Smooth muscle cell (in vitro differentiated cells): Measurements from ENCODE around the gene FOSB. TPM values are rescaled to one million over a fixed set of nuclear protein-coding genes. Genes with fewer than 3 reads are reported as not detected.

Source experiments
- DNase-seq: peaks from one replicate; lab custom pipeline; 2025; ENCODE audit not compliant: unreplicated experiment; lab: John Stamatoyannopoulos, UW
- H2AFZ ChIP-seq: fragments of 200-600 bp; sonication (generic); 2 replicates; pipeline ENCODE4 v1.6.0; 2016; ENCODE audit warnings: antibody characterized with exemption, low read depth, mild to moderate bottlenecking
- H3F3A ChIP-seq: fragments of 200-600 bp; sonication (generic); 2 replicates; pipeline ENCODE4 v1.6.0; 2017; ENCODE audit warnings: antibody characterized with exemption, low read depth
- H3K27ac ChIP-seq: fragments of 200-600 bp; sonication (generic); 2 replicates; pipeline ENCODE4 v1.5.1; 2016; ENCODE audit warnings: low read depth, mild to moderate bottlenecking
- H3K27me3 ChIP-seq: fragments of 200-600 bp; sonication (generic); 2 replicates; pipeline ENCODE4 v1.6.1; 2016; ENCODE audit warnings: low read depth, mild to moderate bottlenecking
- H3K36me3 ChIP-seq: fragments of 200-600 bp; sonication (generic); 2 replicates; pipeline ENCODE4 v1.5.1; 2016; ENCODE audit warnings: low read depth
- H3K4me1 ChIP-seq: fragments of 200-600 bp; sonication (generic); 2 replicates; pipeline ENCODE4 v1.5.1; 2016; ENCODE audit warnings: low read depth
- H3K4me2 ChIP-seq: fragments of 200-600 bp; sonication (generic); 2 replicates; pipeline ENCODE4 v1.6.0; 2016; ENCODE audit warnings: mild to moderate bottlenecking
- H3K4me3 ChIP-seq: fragments of 200-600 bp; sonication (generic); 2 replicates; pipeline ENCODE4 v1.5.1; 2016; ENCODE audit warnings: mild to moderate bottlenecking
- H3K79me2 ChIP-seq: fragments of 200-600 bp; sonication (generic); 2 replicates; pipeline ENCODE4 v1.6.0; 2016; ENCODE audit warnings: low read depth, mild to moderate bottlenecking
- H3K9ac ChIP-seq: fragments of 200-600 bp; sonication (generic); 2 replicates; pipeline ENCODE4 v1.6.0; 2016; ENCODE audit warnings: low read depth
- H3K9me3 ChIP-seq: fragments of 200-600 bp; sonication (generic); replicated peaks from 2 replicates; pipeline ENCODE4 v1.5.1; 2016; ENCODE audit warnings: low read depth
- H4K20me1 ChIP-seq: fragments of 200-600 bp; sonication (generic); 2 replicates; pipeline ENCODE4 v1.6.0; 2016; ENCODE audit warnings: low read depth
- WGBS: methylation state at CpG from one replicate; pipeline ENCODE4 v1.1.7; 2016; ENCODE audit warnings: low lambda C conversion rate; 5-methylcytosine and 5-hydroxymethylcytosine counted together
- polyA plus RNA-seq: library from polyadenylated mRNA; unstranded; fragments of >200 nt; fragmentation: Nextera tagmentation; extraction: Ambion mirVana; gene quantifications from 2 replicates; pipeline ENCODE4 v1.2.1, GENCODE V29; 2016
- total RNA-seq: library from RNA; depleted of rRNA; stranded (reverse); fragments of >200 nt; gene quantifications from 2 replicates; pipeline ENCODE4 v1.2.3, GENCODE V29; 2014
- TF ChIP-seq, protein P1 (sequence below): fragments of 200-600 bp; sonication (generic); IDR thresholded peaks from 2 replicates; pipeline ENCODE4 v1.5.1; 2017; ENCODE audit warnings: borderline replicate concordance, mild to moderate bottlenecking, antibody characterized with exemption; ENCODE audit not compliant: insufficient read depth, poor library complexity, severe bottlenecking

FOSB gene
- total and polyA plus RNA-seq, 2 experiments from 2014 or later: 178 to 186 TPM

DNA sequence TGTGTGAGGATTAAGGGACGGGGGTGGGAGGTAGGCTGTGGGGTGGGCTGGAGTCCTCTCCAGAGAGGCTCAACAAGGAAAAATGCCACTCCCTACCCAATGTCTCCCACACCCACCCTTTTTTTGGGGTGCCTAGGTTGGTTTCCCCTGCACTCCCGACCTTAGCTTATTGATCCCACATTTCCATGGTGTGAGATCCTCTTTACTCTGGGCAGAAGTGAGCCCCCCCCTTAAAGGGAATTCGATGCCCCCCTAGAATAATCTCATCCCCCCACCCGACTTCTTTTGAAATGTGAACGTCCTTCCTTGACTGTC, 5.5 kb downstream of the FOSB start:
- no peak overlapping the region for H3K9ac ChIP-seq
- TF ChIP-seq, protein P1, sequence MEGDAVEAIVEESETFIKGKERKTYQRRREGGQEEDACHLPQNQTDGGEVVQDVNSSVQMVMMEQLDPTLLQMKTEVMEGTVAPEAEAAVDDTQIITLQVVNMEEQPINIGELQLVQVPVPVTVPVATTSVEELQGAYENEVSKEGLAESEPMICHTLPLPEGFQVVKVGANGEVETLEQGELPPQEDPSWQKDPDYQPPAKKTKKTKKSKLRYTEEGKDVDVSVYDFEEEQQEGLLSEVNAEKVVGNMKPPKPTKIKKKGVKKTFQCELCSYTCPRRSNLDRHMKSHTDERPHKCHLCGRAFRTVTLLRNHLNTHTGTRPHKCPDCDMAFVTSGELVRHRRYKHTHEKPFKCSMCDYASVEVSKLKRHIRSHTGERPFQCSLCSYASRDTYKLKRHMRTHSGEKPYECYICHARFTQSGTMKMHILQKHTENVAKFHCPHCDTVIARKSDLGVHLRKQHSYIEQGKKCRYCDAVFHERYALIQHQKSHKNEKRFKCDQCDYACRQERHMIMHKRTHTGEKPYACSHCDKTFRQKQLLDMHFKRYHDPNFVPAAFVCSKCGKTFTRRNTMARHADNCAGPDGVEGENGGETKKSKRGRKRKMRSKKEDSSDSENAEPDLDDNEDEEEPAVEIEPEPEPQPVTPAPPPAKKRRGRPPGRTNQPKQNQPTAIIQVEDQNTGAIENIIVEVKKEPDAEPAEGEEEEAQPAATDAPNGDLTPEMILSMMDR: no peak
- H3K27ac ChIP-seq: no peak overlapping the region
- H2AFZ ChIP-seq: no peak overlapping the region
- H3K36me3 ChIP-seq: peaks cover 8% of the 10 kb centered on the region
- peaks cover 49% of the 10 kb centered on the region for H4K20me1 ChIP-seq
- H3K27me3 ChIP-seq: no peaks in the 10 kb centered on the region
- H3F3A ChIP-seq: peaks cover 4% of the 10 kb centered on the region
- DNase-seq: no peak
- 77% methylated on average over 3 of the region's 5 CpGs for WGBS
- H3K4me2 ChIP-seq: no peak overlapping the region
- no peaks in the 10 kb centered on the region for H3K9me3 ChIP-seq
- H3K4me1 ChIP-seq: no peaks in the 10 kb centered on the region
- H3K4me3 ChIP-seq: no peak overlapping the region
- peaks cover 4% of the 10 kb centered on the region for H3K79me2 ChIP-seq

DNA sequence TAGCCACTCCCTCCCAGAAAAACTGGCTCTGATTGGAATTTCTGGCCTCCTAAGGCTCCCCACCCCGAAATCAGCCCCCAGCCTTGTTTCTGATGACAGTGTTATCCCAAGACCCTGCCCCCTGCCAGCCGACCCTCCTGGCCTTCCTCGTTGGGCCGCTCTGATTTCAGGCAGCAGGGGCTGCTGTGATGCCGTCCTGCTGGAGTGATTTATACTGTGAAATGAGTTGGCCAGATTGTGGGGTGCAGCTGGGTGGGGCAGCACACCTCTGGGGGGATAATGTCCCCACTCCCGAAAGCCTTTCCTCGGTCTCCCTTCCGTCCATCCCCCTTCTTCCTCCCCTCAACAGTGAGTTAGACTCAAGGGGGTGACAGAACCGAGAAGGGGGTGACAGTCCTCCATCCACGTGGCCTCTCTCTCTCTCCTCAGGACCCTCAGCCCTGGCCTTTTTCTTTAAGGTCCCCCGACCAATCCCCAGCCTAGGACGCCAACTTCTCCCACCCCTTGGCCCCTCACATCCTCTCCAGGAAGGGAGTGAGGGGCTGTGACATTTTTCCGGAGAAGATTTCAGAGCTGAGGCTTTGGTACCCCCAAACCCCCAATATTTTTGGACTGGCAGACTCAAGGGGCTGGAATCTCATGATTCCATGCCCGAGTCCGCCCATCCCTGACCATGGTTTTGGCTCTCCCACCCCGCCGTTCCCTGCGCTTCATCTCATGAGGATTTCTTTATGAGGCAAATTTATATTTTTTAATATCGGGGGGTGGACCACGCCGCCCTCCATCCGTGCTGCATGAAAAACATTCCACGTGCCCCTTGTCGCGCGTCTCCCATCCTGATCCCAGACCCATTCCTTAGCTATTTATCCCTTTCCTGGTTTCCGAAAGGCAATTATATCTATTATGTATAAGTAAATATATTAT, 6.1 kb downstream of the FOSB start:
- no peaks in the 10 kb centered on the region for H3K4me1 ChIP-seq
- H3F3A ChIP-seq: peaks cover 4% of the 10 kb centered on the region
- peak; percentile 65 for DNase-seq
- H3K27me3 ChIP-seq: no peaks in the 10 kb centered on the region
- H3K9ac ChIP-seq: no peak overlapping the region
- no peak overlapping the region for H3K4me2 ChIP-seq
- H3K79me2 ChIP-seq: no peaks in the 10 kb centered on the region
- no peak overlapping the region for H3K27ac ChIP-seq
- TF ChIP-seq, protein P1: no peak
- H3K36me3 ChIP-seq: peaks cover 8% of the 10 kb centered on the region
- peaks cover 42% of the 10 kb centered on the region for H4K20me1 ChIP-seq
- WGBS: 90% methylated on average over 27 of the region's 27 CpGs
- H2AFZ ChIP-seq: no peak overlapping the region
- no peaks in the 10 kb centered on the region for H3K9me3 ChIP-seq
- H3K4me3 ChIP-seq: no peak overlapping the region

DNA sequence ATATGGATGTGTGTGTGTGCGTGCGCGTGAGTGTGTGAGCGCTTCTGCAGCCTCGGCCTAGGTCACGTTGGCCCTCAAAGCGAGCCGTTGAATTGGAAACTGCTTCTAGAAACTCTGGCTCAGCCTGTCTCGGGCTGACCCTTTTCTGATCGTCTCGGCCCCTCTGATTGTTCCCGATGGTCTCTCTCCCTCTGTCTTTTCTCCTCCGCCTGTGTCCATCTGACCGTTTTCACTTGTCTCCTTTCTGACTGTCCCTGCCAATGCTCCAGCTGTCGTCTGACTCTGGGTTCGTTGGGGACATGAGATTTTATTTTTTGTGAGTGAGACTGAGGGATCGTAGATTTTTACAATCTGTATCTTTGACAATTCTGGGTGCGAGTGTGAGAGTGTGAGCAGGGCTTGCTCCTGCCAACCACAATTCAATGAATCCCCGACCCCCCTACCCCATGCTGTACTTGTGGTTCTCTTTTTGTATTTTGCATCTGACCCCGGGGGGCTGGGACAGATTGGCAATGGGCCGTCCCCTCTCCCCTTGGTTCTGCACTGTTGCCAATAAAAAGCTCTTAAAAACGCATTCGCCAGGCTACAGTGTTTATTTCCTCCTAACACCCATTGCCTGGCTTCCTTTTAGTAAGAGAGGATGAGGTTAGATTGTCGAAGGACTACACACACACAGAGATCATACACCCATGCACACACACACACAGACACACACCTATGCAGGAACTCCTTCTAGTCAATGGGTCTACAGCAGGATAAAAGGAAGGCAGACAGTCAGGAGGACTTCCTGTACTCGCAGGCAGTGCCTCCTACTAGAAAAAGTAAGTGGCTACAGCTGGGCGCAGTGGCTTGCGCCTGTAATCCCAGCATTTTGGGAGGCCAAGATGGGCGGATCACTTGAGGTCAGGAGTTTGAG, 7.1 kb downstream of the FOSB start:
- H3K4me1 ChIP-seq: no peaks in the 10 kb centered on the region
- peaks cover 8% of the 10 kb centered on the region for H3K36me3 ChIP-seq
- no peak overlapping the region for H2AFZ ChIP-seq
- H3K9me3 ChIP-seq: no peaks in the 10 kb centered on the region
- 84% methylated on average over 28 of the region's 28 CpGs for WGBS
- TF ChIP-seq, protein P1: no peak
- H4K20me1 ChIP-seq: peaks cover 33% of the 10 kb centered on the region
- no peak overlapping the region for H3K4me3 ChIP-seq
- H3K27ac ChIP-seq: no peak overlapping the region
- H3K4me2 ChIP-seq: no peak overlapping the region
- no peak overlapping the region for H3K9ac ChIP-seq
- peaks cover 4% of the 10 kb centered on the region for H3F3A ChIP-seq
- no peaks in the 10 kb centered on the region for H3K27me3 ChIP-seq
- DNase-seq: peak; percentile 65
- no peaks in the 10 kb centered on the region for H3K79me2 ChIP-seq
